Neuronal stem cell (in vitro differentiated cells): Measurements from ENCODE around the gene NAA20.

ENCODE experiments used
- DNase-seq: peaks from one replicate; pipeline ENCODE4 v3.0.0-alpha.2; 2013; ENCODE audit warnings: low spot score
- H2AFZ ChIP-seq: one replicate; pipeline ENCODE4 v1.6.1; 2013; ENCODE audit warnings: mild to moderate bottlenecking, low read length, inconsistent platforms
- H2AK5ac ChIP-seq: 2 replicates; pipeline ENCODE4 v1.6.1; 2013; ENCODE audit warnings: low read depth, mild to moderate bottlenecking, inconsistent platforms, low read length, moderate library complexity, mixed read lengths
- H2BK120ac ChIP-seq: 2 replicates; pipeline ENCODE4 v1.6.1; 2013; ENCODE audit warnings: low read depth, mild to moderate bottlenecking, inconsistent platforms, low read length, moderate library complexity, mixed read lengths
- H2BK12ac ChIP-seq: one replicate; pipeline ENCODE4 v1.6.1; 2013; ENCODE audit warnings: low read length, inconsistent platforms
- H2BK15ac ChIP-seq: 2 replicates; pipeline ENCODE4 v1.6.1; 2013; ENCODE audit warnings: mild to moderate bottlenecking, low read length, inconsistent platforms, mixed read lengths
- H2BK5ac ChIP-seq: one replicate; pipeline ENCODE4 v1.6.1; 2013; ENCODE audit warnings: inconsistent platforms, mild to moderate bottlenecking, low read length, moderate library complexity
- H3K14ac ChIP-seq: one replicate; pipeline ENCODE4 v1.6.1; 2013; ENCODE audit warnings: low read length, inconsistent platforms
- H3K18ac ChIP-seq: 2 replicates; pipeline ENCODE4 v1.6.1; 2013; ENCODE audit warnings: low read length, inconsistent platforms
- H3K23ac ChIP-seq: 2 replicates; pipeline ENCODE4 v1.6.1; 2013; ENCODE audit warnings: low read depth, mild to moderate bottlenecking, mixed read lengths, low read length, inconsistent platforms; ENCODE audit not compliant: poor library complexity
- H3K27ac ChIP-seq: replicated peaks from 3 replicates; pipeline ENCODE4 v1.5.1; 2013; ENCODE audit warnings: low read length, inconsistent platforms
- H3K27me3 ChIP-seq, 3 experiments: 2 replicates each; pipeline ENCODE4 v1.6.1; 2013; ENCODE audit warnings: low read length in 3 of 3, mild to moderate bottlenecking in 2 of 3, inconsistent platforms in 1 of 3, low read depth in 1 of 3, mixed read lengths in 1 of 3, moderate library complexity in 1 of 3; ENCODE audit not compliant: control insufficient read depth in 3 of 3, insufficient read depth in 3 of 3
- H3K36me3 ChIP-seq, 2 donors: replicated peaks in 1 of 2; 2 replicates each; pipeline ENCODE4 v1.6.1; 2013; ENCODE audit warnings: low read length in 2 of 2; ENCODE audit not compliant: control insufficient read depth in 2 of 2, insufficient read depth in 2 of 2
- H3K4ac ChIP-seq: 2 replicates; pipeline ENCODE4 v1.6.1; 2013; ENCODE audit warnings: inconsistent platforms, mild to moderate bottlenecking, low read length, moderate library complexity
- H3K4me1 ChIP-seq, 2 donors: 1 replicate in 1 of 2; 2 replicates in 1 of 2; pipeline ENCODE4 v1.6.1; 2013; ENCODE audit warnings: low read length in 2 of 2, low read depth in 1 of 2; ENCODE audit not compliant: control insufficient read depth in 2 of 2, insufficient read depth in 1 of 2
- H3K4me2 ChIP-seq: one replicate; pipeline ENCODE4 v1.6.1; 2013; ENCODE audit warnings: mild to moderate bottlenecking, low read length, inconsistent platforms; ENCODE audit not compliant: insufficient read depth, poor library complexity, severe bottlenecking
- H3K4me3 ChIP-seq, 2 donors: 2 replicates each; pipeline ENCODE4 v1.5.1; 2013; ENCODE audit warnings: low read length in 2 of 2, mild to moderate bottlenecking in 2 of 2, inconsistent platforms in 1 of 2, moderate library complexity in 1 of 2
- H3K79me1 ChIP-seq: one replicate; pipeline ENCODE4 v1.6.1; 2013; ENCODE audit warnings: low read depth, mild to moderate bottlenecking, inconsistent platforms, low read length, moderate library complexity
- H3K9ac ChIP-seq: one replicate; pipeline ENCODE4 v1.6.1; 2013; ENCODE audit warnings: mild to moderate bottlenecking, low read depth, low read length, inconsistent platforms; ENCODE audit not compliant: poor library complexity
- H3K9me3 ChIP-seq, 2 donors: replicated peaks in 1 of 2; 2 replicates each; pipeline versions ENCODE3 to v1.6.1; 2013; ENCODE audit warnings: low read length in 2 of 2, mild to moderate bottlenecking in 2 of 2, inconsistent platforms in 1 of 2, low read depth in 1 of 2, mixed read lengths in 1 of 2, moderate library complexity in 1 of 2; ENCODE audit not compliant: control insufficient read depth in 2 of 2, insufficient read depth in 1 of 2
- H4K8ac ChIP-seq: one replicate; pipeline ENCODE4 v1.6.1; 2013; ENCODE audit warnings: low read depth, mild to moderate bottlenecking, inconsistent platforms, low read length, moderate library complexity
- H4K91ac ChIP-seq: one replicate; pipeline ENCODE4 v1.6.1; 2013; ENCODE audit warnings: low read length, low read depth, mild to moderate bottlenecking, inconsistent platforms; ENCODE audit not compliant: poor library complexity
- WGBS, 2 donors: extraction: QIAGEN DNeasy Blood & Tissue Kit; methylation state at CpG; one replicate each; pipeline ENCODE4 v1.1.7; 2013; ENCODE audit warnings: missing lambda C conversion rate in 2 of 2, mixed read lengths in 1 of 2; ENCODE audit not compliant: insufficient read length in 2 of 2, insufficient replicate concordance in 1 of 2; ENCODE audit errors: extremely low coverage in 2 of 2; 5-methylcytosine and 5-hydroxymethylcytosine counted together

Gene NAA20

GRCh38 chr20:20021835-20022234 is 4.7 kb downstream of the NAA20 start:
- Histone ChIP-seq H4K91ac (no peak overlapping the region), H2BK5ac (no peak overlapping the region), H4K8ac (no peak overlapping the region), H3K14ac (no peak overlapping the region), H2AFZ (no peak overlapping the region), H3K4me2 (no peak overlapping the region), H3K9ac (no peak overlapping the region), H3K27me3 (no peaks in the 10 kb centered on the region), H2BK120ac (no peak overlapping the region), H3K9me3 (no peaks in the 10 kb centered on the region), H3K79me1 (peaks cover 13% of the 10 kb centered on the region), H3K23ac (no peak overlapping the region), H2AK5ac (no peak overlapping the region), H2BK12ac (no peak overlapping the region), H3K4me3 (no peak overlapping the region), H3K27ac (no peak overlapping the region), H2BK15ac (no peak overlapping the region), H3K4ac (no peak overlapping the region), H3K36me3 (peaks cover 7 to 65% of the 10 kb centered on the region in 2 donors), H3K18ac (no peak overlapping the region), H3K4me1 (peaks cover 5 to 7% of the 10 kb centered on the region in 2 donors)
- WGBS, 2 donors: no CpG with 5 or more reads among the region's 7 CpGs
- DNase-seq: no peak

- no peak overlapping the region for H2AK5ac ChIP-seq
- H3K4me3 ChIP-seq: no peak overlapping the region
- H3K36me3 ChIP-seq: peaks cover 9 to 72% of the 10 kb centered on the region in 2 donors
- no peak overlapping the region for H3K9ac ChIP-seq
- H3K14ac ChIP-seq: no peak overlapping the region
- peaks cover 9% of the 10 kb centered on the region for H3K79me1 ChIP-seq
- H2BK15ac ChIP-seq: no peak overlapping the region
- no peak overlapping the region for H3K4ac ChIP-seq
- DNase-seq: no peak
- no peaks in the 10 kb centered on the region for H3K27me3 ChIP-seq
- H2BK12ac ChIP-seq: no peak overlapping the region
- no peak overlapping the region for H4K8ac ChIP-seq
- H3K18ac ChIP-seq: no peak overlapping the region
- no peak overlapping the region for H2BK5ac ChIP-seq
- H3K4me1 ChIP-seq: peaks cover 5 to 7% of the 10 kb centered on the region in 2 donors
- H3K27ac ChIP-seq: no peak overlapping the region
- H2AFZ ChIP-seq: no peak overlapping the region
- no peak overlapping the region for H2BK120ac ChIP-seq
- H3K23ac ChIP-seq: no peak overlapping the region
- no peak overlapping the region for H4K91ac ChIP-seq
- H3K4me2 ChIP-seq: no peak overlapping the region
- H3K9me3 ChIP-seq: no peaks in the 10 kb centered on the region
These were observed 5.3 kb downstream of the NAA20 start for GRCh38 chr20:20022498-20022897.

- Histone ChIP-seq H2AK5ac (no peak overlapping the region), H3K4me2 (no peak overlapping the region), H3K27me3 (no peaks in the 10 kb centered on the region), H3K79me1 (peaks cover 4% of the 10 kb centered on the region), H4K91ac (no peak overlapping the region), H2AFZ (no peak overlapping the region), H3K4me3 (no peak overlapping the region), H3K4ac (no peak overlapping the region), H3K9me3 (no peaks in the 10 kb centered on the region), H4K8ac (no peak overlapping the region), H3K4me1 (peaks cover under 1 to 1% of the 10 kb centered on the region in 2 donors), H3K18ac (no peak overlapping the region), H3K14ac (no peak overlapping the region), H2BK15ac (no peak overlapping the region), H2BK12ac (no peak overlapping the region), H3K9ac (no peak overlapping the region), H2BK120ac (no peak overlapping the region), H3K36me3 (peaks cover 9 to 79% of the 10 kb centered on the region in 2 donors), H2BK5ac (no peak overlapping the region), H3K27ac (no peak overlapping the region), H3K23ac (no peak overlapping the region)
- DNase-seq: no peak
- no CpG with 5 or more reads among the region's 3 CpGs for WGBS, 2 donors
These were observed 6.2 kb downstream of the NAA20 start for GRCh38 chr20:20023395-20023794.

- H4K8ac ChIP-seq: no peak overlapping the region
- peaks cover 2% of the 10 kb centered on the region for H3K79me1 ChIP-seq
- no peak overlapping the region for H2AK5ac ChIP-seq
- no peak overlapping the region for H3K4me3 ChIP-seq
- no peak overlapping the region for H2BK5ac ChIP-seq
- no peak overlapping the region for H3K27ac ChIP-seq
- no peak for DNase-seq
- H3K4me1 ChIP-seq: no peaks in the 10 kb centered on the region
- H4K91ac ChIP-seq: no peak overlapping the region
- H3K36me3 ChIP-seq: peaks cover 9 to 84% of the 10 kb centered on the region in 2 donors
- no peaks in the 10 kb centered on the region for H3K9me3 ChIP-seq
- no peak overlapping the region for H3K14ac ChIP-seq
- H2BK15ac ChIP-seq: no peak overlapping the region
- no peak overlapping the region for H3K18ac ChIP-seq
- H2AFZ ChIP-seq: no peak overlapping the region
- H3K23ac ChIP-seq: no peak overlapping the region
- no peak overlapping the region for H3K4ac ChIP-seq
- no peak overlapping the region for H3K4me2 ChIP-seq
- H3K9ac ChIP-seq: no peak overlapping the region
- H2BK120ac ChIP-seq: no peak overlapping the region
- H3K27me3 ChIP-seq: no peaks in the 10 kb centered on the region
- no peak overlapping the region for H2BK12ac ChIP-seq
These were observed 7.8 kb downstream of the NAA20 start for GRCh38 chr20:20024942-20025341.
